ENCODE data around the gene HOXA4. TPM values are rescaled to one million over a fixed set of nuclear protein-coding genes. Genes with fewer than 3 reads are reported as not detected.

HOXA4 gene
- total RNA-seq, 2 donors from 2014 or later: 0.79 TPM; not detected in 1

DNA sequence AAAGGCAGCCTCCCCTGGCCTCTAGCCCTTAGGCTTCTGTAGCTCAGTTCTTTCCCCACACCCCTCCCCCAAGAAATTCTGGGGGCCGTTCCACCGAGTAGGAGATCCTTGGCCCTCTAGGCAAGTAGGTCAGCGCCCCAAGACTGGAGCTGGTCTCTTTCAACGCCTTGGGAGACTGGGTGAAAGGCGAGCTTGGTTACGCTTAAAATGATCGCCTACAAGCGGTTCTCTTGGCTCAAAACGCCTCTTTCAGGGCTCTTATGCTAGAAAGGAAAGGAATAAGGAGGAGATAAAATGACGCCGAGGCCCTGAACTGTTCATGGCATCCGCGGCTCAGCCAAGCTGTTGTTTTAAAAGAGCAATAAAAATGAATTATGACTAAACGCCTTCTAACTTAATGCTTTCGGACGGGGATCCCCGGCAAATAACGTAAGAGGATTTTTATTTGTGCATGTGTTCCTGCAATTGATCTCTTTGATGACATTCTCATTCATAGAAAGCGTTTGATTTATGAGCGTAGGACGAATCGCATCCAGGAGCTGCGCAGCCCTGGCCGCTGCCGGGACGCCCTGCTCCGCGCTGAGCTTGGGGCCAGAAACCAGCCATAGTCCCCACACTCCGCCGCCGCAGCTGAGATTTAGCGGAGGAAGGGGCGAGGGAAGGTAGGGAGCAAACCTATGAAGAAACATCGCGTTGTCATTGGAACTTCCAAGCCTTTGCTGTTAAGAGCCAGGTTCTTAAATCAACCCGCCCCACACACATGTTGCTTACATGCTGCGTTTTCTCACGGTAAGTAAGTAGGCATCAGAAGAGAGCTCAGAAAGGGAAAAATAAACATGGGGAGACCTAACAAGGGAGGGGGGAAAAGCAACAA is 31.7 kb downstream of the HOXA4 start:
- Mint-ChIP-seq H3K9me3 (no peaks in the 10 kb centered on the region), H3K27ac (no peak overlapping the region), H3K36me3 (ENCODE audit: insufficient read depth in 2 of 2) (peaks cover 1 to 10% of the 10 kb centered on the region in 2 donors), H3K4me1 (ENCODE audit: low read depth) (peaks cover 60% of the 10 kb centered on the region), H3K27me3 (ENCODE audit: low read depth) (peaks cover 85% of the 10 kb centered on the region), H3K4me3 (peak overlapping the region; percentile 58 to 87)
- no peak for DNase-seq
- ATAC-seq (replicated peaks in 1 of 2): no peak

DNA sequence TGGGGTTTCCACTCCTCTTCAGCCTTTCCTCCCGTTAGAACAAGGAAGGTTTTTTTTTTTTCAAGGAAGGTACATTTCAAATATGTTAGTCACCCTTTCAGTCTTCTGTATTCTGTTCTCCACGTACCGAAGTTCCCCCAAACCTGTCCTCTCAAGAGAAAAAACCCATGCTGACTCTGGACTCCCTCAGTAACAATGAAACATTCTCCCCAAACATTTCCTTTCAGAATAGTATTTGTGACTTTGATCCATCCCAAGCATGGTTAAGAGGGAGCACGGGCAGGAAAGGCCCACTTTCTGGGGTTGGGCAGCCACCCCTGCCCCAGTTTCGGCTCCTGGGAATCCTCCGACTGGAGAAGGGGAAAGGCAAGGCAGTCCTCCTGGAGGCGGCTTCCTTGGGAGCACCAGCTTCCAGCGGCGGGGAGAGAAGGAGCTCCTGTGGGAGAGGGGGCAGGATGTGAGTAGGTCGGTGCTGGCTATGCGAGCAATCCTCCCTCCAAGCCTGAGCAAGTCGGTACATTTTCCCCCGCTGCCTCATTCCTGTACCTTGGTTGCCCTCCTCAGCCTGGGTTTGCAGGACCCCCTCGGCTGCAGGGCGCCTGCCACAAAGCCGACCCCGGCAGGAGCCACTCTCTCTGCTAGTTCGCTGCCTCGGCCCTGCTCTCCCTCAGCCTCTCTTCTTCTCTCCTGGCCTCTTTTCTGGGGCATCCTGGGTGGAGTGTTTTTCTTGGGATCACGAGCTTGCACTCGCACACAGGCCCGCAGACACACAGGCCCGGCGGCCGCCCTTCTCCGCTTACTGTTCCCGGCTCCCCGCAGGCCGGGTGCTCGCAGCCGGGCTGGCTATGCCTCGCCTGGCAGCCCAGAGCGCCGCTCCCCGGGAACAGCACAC is 32.6 kb downstream of the HOXA4 start:
- H3K9me3 Mint-ChIP-seq: no peaks in the 10 kb centered on the region
- no peak overlapping the region for H3K27ac Mint-ChIP-seq
- H3K4me3 Mint-ChIP-seq: peak overlapping the region; percentile 87 to 89
- DNase-seq (no peak), ATAC-seq (replicated peaks in 1 of 2) (no peak)
- peaks cover 85% of the 10 kb centered on the region for H3K27me3 Mint-ChIP-seq (ENCODE audit: low read depth)
- H3K36me3 Mint-ChIP-seq (ENCODE audit: insufficient read depth in 2 of 2): peaks cover 1 to 10% of the 10 kb centered on the region in 2 donors
- peaks cover 56% of the 10 kb centered on the region for H3K4me1 Mint-ChIP-seq (ENCODE audit: low read depth)

DNA sequence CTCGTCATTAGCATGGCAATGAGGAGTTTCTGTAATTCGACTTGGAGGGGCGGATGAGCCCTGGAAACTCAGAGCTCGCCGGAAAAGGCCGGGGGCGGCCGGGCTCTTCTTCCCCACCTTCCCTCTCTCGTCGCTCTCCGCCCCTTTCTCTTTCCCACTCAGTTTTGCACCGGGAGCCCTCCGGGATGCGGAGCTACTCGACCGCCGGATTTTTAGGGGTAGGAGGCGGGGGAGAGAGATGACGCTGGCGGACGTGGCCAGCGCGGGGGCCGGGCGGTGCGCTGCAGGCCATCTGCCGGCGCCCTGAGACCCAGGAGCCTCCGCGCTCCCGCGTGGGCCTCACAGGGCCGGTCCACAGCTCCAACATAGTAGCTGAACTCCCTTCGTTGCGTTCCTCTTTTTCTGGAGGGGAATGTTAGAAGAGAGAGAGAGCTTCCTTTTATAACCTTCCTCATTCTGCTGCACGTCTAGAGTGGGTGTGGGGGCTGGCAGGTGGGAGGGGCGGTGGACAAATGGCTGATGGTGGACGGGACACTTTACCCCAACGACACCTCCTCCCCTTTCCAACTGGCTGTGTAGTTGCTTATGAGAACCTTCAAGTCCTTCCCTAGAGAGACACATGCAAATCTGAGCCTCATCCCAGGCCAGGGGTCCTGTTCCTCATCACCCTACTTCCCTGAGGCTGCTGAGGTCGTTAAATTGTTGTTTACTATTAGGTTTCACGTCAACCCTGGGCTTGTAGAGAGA is 33.6 kb downstream of the HOXA4 start:
- peak overlapping the region; percentile 87 to 89 for H3K4me3 Mint-ChIP-seq
- peaks cover 48% of the 10 kb centered on the region for H3K4me1 Mint-ChIP-seq (ENCODE audit: low read depth)
- ATAC-seq (replicated peaks in 1 of 2): peak in 1 of 2 donors; percentile 22
- H3K9me3 Mint-ChIP-seq: no peaks in the 10 kb centered on the region
- peaks cover 85% of the 10 kb centered on the region for H3K27me3 Mint-ChIP-seq (ENCODE audit: low read depth)
- H3K36me3 Mint-ChIP-seq (ENCODE audit: insufficient read depth in 2 of 2): peaks cover 0 to 10% of the 10 kb centered on the region in 2 donors
- DNase-seq: peak in 1 of 2 donors; percentile 37
- peak overlapping the region; percentile 11 for H3K27ac Mint-ChIP-seq

DNA sequence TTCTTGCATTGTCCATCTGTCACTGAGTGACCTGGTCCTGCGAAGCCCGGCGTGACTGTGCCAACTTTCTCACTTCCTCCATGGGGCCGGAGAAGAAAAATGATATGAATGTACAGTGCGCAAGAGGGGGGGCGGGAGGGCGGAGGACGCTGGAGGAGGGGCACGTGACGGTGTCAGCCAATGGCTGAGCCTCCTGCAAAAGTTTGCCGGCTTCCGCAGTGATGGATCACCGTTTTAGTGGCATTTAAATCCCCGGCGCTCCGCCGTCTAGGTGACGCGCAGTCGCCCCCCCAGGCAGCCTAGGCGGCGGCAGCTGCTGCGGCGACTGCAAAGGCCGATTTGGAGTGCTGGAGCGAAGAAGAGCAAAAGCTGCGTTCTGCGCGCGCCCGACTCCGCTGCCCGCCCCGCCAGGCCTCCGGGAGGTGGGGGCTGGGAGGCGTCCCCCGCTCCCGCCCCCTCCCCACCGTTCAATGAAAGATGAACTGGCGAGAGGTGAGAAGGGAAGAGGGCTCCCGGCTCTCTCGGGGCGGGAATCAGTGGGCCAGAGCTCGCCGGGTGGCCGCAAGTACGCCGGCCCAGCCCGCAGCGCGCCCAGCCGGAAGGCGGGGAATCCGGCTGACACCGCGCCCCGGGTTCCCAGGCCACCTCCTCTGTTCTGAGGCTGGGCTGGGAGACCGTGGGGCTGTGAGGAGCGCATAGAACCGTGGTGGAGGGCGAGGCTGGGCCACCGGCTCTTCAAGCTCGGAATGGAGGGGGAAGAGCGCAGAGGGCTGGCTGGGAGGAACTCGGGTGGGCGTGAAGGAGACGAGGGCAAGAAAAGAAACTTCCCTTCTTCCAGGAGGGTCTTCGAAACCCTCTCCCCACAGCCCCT is 34.4 kb downstream of the HOXA4 start, which contains the start of gene HOXA1:
TSS of gene HOXA1 (minus strand) at position 104 of the 871 bp plus-strand sequence. CDS start at position 16, 88 bp downstream.
- peak; percentile 88 to 89 for ATAC-seq (replicated peaks in 1 of 2)
- Mint-ChIP-seq H3K36me3 (ENCODE audit: insufficient read depth in 2 of 2) (peaks cover 0 to 10% of the 10 kb centered on the region in 2 donors), H3K27ac (peak within 1 kb of the TSS; percentile 73), H3K27me3 (ENCODE audit: low read depth) (peaks cover 85% of the 10 kb centered on the region), H3K4me1 (ENCODE audit: low read depth) (peaks cover 42% of the 10 kb centered on the region), H3K9me3 (no peaks in the 10 kb centered on the region), H3K4me3 (peak within 1 kb of the TSS; percentile 87 to 89)
- peak; percentile 82 to 85 for DNase-seq

DNA sequence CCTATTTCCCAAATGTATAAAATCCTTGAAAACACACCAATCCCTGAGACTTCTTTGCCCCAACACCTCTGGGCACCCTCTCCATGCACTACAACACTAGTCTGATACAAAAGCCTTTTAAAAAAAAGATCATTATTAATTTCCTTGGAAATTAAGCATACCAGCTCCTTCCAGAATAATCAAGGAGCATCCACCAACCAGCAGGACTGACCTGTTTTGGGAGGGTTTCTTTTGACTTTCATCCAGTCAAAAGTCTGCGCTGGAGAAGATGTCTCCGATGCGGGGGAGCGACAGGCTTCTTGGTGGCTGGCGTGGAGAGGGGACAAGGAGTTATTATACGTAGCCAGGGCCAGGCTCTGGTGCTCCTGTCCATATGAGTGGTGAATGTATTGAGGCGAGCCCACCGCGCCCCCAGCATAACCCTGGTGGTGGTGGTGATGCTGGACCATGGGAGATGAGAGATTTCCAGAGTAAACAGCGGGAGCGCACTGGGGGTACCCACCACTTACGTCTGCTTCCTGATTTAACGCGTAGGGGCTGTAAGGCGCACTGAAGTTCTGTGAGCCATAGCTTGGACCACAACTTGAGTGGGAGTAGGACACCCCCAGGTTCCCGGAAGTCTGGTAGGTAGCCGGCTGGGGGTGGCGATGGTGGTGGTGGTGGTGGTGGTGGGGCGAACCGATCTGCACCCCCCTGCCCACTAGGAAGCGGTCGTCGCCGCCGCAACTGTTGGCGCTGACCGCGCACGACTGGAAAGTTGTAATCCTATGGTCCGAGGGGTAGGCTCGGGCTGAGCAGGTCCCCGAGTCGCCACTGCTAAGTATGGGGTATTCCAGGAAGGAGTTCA is 35.3 kb downstream of the HOXA4 start:
- peaks cover 0 to 10% of the 10 kb centered on the region in 2 donors for H3K36me3 Mint-ChIP-seq (ENCODE audit: insufficient read depth in 2 of 2)
- DNase-seq (peak; percentile 33 to 43), ATAC-seq (replicated peaks in 1 of 2) (peak; percentile 31 to 41)

DNA sequence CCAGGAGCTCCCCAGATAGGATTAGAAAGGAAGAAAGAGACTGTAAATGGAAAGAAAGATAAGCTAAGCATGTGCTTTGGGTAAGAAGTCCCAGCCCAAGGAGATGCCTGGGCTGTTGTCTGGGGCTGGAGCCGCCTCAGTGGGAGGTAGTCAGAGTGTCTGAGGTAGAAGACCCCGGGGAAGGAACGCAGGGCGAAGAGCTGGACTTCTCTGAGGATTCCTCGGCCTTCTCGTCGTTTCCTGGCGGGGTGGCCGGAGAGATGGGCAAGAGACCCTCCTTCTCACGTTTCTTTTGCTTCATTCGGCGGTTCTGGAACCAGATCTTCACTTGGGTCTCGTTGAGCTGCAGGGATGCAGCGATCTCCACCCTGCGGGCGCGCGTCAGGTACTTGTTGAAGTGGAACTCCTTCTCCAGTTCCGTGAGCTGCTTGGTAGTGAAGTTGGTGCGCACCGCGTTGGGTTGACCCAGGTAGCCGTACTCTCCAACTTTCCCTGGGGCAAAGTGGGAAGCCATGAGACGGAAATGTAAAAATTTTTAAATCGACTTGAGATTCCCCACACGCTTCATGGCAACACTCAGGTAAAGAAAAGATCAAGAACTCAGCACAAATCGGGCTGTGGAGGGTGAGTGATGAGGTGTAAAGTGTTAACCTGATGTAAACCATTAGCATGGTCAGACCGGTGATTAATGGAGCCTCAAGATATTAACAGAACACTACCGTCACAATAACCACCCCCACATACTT is 36.1 kb downstream of the HOXA4 start:
- H3K4me1 Mint-ChIP-seq (ENCODE audit: low read depth): peaks cover 35% of the 10 kb centered on the region
- H3K4me3 Mint-ChIP-seq: peak overlapping the region; percentile 87 to 89
- DNase-seq: no peak
- H3K27me3 Mint-ChIP-seq (ENCODE audit: low read depth): peaks cover 85% of the 10 kb centered on the region
- peak overlapping the region; percentile 73 for H3K27ac Mint-ChIP-seq
- peaks cover 0 to 10% of the 10 kb centered on the region in 2 donors for H3K36me3 Mint-ChIP-seq (ENCODE audit: insufficient read depth in 2 of 2)
- H3K9me3 Mint-ChIP-seq: no peaks in the 10 kb centered on the region
- ATAC-seq (replicated peaks in 1 of 2): no peak

More for the DNA sequence above, 35.3 kb downstream of the HOXA4 start:
- Mint-ChIP-seq H3K4me1 (ENCODE audit: low read depth) (peaks cover 42% of the 10 kb centered on the region), H3K27me3 (ENCODE audit: low read depth) (peaks cover 85% of the 10 kb centered on the region), H3K4me3 (peak overlapping the region; percentile 87 to 89), H3K9me3 (no peaks in the 10 kb centered on the region), H3K27ac (peak overlapping the region; percentile 73)

DNA sequence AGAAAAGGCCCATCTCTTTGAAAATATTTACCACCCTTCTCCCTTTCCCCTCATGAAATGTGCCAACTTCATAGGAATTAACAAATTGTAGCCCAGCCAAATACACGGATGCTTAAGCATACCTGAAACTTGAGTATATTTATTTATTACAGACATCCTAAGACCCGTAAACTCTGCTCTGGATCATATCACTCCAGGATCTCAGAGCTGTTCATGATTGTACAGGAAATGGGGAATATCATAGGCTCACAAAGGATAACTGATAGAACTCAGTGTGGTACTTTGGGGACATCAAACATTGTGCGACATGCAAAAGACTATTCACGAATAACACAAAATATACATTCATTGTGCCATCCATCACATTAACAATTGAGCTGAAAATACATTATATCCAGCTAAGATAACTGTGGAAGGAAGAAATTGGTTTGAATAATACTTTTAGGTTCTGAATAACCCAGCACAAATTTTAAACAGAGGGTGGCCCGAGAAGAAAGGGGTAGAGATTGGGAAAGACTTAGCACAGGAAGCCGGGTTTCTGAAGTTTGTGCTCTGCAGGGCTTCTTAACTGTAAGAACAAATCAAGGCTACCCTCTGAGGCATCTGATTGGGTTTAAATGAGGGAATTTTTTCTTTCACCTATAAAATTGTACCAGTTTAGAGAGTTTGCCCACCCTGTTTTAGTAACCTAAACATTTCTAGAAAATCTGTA is 37.2 kb downstream of the HOXA4 start:
- Mint-ChIP-seq H3K27ac (no peak overlapping the region), H3K4me1 (ENCODE audit: low read depth) (peaks cover 27% of the 10 kb centered on the region), H3K4me3 (no peak overlapping the region), H3K27me3 (ENCODE audit: low read depth) (peaks cover 85% of the 10 kb centered on the region), H3K36me3 (ENCODE audit: insufficient read depth in 2 of 2) (peaks cover 0 to 9% of the 10 kb centered on the region in 2 donors), H3K9me3 (peaks cover 0 to 2% of the 10 kb centered on the region in 2 donors)
- ATAC-seq (replicated peaks in 1 of 2) (no peak), DNase-seq (no peak)

DNA sequence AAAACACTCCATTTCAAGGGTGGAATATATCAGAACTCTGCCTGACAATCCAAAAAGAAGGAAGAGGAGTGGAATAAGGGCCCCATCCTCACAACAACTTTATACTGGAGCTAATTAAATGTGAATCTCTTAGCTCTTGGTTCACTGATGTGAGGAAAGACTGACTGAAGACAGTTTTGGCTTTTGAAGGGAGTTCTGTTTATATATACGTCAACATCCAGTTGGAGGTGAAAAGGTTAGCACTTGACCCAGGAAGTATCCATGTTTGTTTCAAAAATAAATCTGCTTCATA is 37.8 kb downstream of the HOXA4 start:
- H3K27ac Mint-ChIP-seq: no peak overlapping the region
- DNase-seq (no peak), ATAC-seq (replicated peaks in 1 of 2) (no peak)
- H3K27me3 Mint-ChIP-seq (ENCODE audit: low read depth): peaks cover 87% of the 10 kb centered on the region
- peaks cover 0 to 9% of the 10 kb centered on the region in 2 donors for H3K36me3 Mint-ChIP-seq (ENCODE audit: insufficient read depth in 2 of 2)
- no peak overlapping the region for H3K4me3 Mint-ChIP-seq
- H3K9me3 Mint-ChIP-seq: peaks cover 0 to 2% of the 10 kb centered on the region in 2 donors
- H3K4me1 Mint-ChIP-seq (ENCODE audit: low read depth): peaks cover 24% of the 10 kb centered on the region

DNA sequence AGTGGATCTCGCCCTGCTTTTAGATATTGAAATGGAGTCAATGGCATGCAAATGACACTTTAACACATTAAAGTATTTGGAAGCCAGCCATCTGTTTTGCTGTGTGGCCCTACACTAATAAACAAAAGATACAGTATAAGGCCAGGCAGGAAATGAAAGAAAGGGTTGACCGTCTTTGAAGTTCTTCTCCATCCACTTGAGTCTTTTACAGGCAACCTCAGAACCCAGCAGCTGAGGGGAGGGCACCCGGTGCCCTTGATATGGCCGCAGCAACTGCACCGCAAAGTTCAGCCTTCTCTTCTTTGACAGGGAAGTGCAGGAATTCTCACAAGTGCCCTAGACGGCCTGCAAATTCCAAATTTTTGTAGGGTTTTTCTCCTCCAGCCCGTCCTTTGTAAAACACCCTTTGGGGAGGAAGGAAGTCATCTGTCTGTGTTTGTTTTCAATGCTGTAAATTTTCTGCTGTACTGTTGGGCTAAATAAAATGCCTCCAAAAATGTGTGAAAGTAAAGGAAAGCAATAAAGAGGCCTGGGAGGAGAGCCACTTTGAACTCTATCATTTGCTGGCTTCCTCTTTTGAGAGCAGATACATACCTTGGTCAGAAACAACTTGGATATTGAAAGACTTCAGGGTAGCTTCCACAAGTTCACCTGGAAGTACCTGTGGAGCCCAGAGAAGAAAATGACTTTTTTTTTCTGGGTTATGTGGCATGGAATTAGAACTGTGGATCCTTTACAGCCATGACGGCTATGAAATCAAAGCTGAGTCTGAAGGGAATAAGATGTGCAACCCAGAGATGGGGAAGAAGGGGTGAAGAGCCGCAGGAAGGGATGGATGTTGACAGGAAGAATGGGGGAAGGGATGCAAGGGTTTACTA is 38.4 kb downstream of the HOXA4 start:
- Mint-ChIP-seq H3K4me3 (no peak overlapping the region), H3K4me1 (ENCODE audit: low read depth) (peaks cover 18% of the 10 kb centered on the region), H3K9me3 (peaks cover 0 to 2% of the 10 kb centered on the region in 2 donors), H3K27ac (no peak overlapping the region), H3K27me3 (ENCODE audit: low read depth) (peaks cover 87% of the 10 kb centered on the region), H3K36me3 (ENCODE audit: insufficient read depth in 2 of 2) (peaks cover 0 to 9% of the 10 kb centered on the region in 2 donors)
- ATAC-seq (replicated peaks in 1 of 2): no peak
- DNase-seq: no peak

DNA sequence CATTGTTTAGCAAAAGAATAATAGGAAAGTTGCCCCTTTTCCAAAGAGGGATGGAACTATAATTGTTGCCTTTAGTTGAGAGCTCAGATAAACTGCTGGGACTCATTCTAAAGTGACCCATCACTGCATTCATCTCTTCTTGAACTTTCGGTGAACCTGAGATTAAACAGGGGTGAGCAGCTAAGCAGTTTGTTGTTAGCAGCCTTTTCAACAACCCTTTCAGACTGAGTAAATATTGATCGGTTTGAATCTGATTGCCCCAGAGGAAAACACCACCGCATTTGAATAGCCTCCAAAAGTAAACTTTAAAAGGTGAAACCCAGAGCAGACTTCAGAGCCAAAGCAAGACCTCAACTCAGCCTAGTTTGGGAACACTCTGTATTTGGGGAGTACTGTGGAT is 39.5 kb downstream of the HOXA4 start:
- H3K36me3 Mint-ChIP-seq (ENCODE audit: insufficient read depth in 2 of 2): peaks cover 0 to 8% of the 10 kb centered on the region in 2 donors
- H3K4me3 Mint-ChIP-seq: no peak overlapping the region
- H3K27ac Mint-ChIP-seq: no peak overlapping the region
- H3K4me1 Mint-ChIP-seq (ENCODE audit: low read depth): peaks cover 15% of the 10 kb centered on the region
- ATAC-seq (replicated peaks in 1 of 2) (no peak), DNase-seq (no peak)
- H3K9me3 Mint-ChIP-seq: peaks cover 0 to 2% of the 10 kb centered on the region in 2 donors
- H3K27me3 Mint-ChIP-seq (ENCODE audit: low read depth): peaks cover 89% of the 10 kb centered on the region
